Measurements from ENCODE around the gene FGD6. TPM values are rescaled to one million over a fixed set of nuclear protein-coding genes. Genes with fewer than 3 reads are reported as not detected.

The FGD6 gene
- polyA plus RNA-seq, 1 donor (not counting 4 experiments of a cell fraction or from before 2014, with no cell fraction given): 54.2 TPM

DNA sequence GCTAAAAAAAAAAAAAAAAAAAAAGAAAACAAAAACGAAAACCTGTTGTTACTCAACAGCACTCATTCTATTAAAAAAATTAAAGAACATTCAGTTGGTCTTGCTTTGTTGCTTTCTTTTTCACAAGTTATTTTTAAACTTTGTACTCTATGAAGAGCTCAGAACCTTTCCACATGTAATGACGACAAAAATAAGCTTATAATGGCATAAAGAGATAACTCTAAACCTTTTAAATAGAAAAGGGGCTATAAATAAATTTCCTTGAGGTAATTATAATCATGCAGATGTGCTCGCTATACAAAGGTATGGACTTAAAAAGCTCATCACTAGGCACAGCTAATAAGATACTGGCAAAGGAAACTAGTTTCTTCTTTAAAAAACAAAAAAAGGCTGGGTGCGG is 157.3 kb downstream of the FGD6 start:
- Histone ChIP-seq H3K9ac (ENCODE audit: control insufficient read depth, extremely low read depth, insufficient read depth, low read length) (no peak overlapping the region), H3K4me1 (ENCODE audit: control insufficient read depth, extremely low read depth, insufficient read depth, low read length) (no peaks in the 10 kb centered on the region), H3K27ac (ENCODE audit: control insufficient read depth, insufficient read depth, low read length) (no peak overlapping the region), H3K9me3 (ENCODE audit: control insufficient read depth, low read depth, low read length) (no peaks in the 10 kb centered on the region), H3K9me1 (ENCODE audit: control insufficient read depth, extremely low read depth, insufficient read depth, low read length) (no peaks in the 10 kb centered on the region), H3K36me3 (ENCODE audit: control insufficient read depth in 2 of 2, extremely low read depth in 1 of 2, insufficient read depth in 2 of 2, low read length in 2 of 2) (peaks cover 11 to 25% of the 10 kb centered on the region in 2 experiments), H3K79me2 (ENCODE audit: control insufficient read depth, insufficient read depth, low read length) (no peaks in the 10 kb centered on the region), H3K27me3 (ENCODE audit: control insufficient read depth, extremely low read depth, insufficient read depth, low read length) (no peaks in the 10 kb centered on the region), H2AFZ (ENCODE audit: control insufficient read depth, low read length) (no peak overlapping the region), H4K20me1 (ENCODE audit: control insufficient read depth, extremely low read depth, insufficient read depth, low read length) (no peaks in the 10 kb centered on the region), H3K4me2 (ENCODE audit: control insufficient read depth, extremely low read depth, insufficient read depth, low read depth, low read length) (no peak overlapping the region), H3K4me3 (ENCODE audit: control insufficient read depth in 2 of 3, extremely low read depth in 1 of 3, insufficient read depth in 2 of 3, low read depth in 1 of 3, low read length in 3 of 3) (no peak overlapping the region)
- DNase-seq (ENCODE audit: low read depth, low spot score) (no peak), FAIRE-seq (no peak)
- no peak for TF ChIP-seq EZH2 (IDR thresholded peaks at IDR 0.05; ENCODE audit: low read length)
- TF ChIP-seq, protein P1, sequence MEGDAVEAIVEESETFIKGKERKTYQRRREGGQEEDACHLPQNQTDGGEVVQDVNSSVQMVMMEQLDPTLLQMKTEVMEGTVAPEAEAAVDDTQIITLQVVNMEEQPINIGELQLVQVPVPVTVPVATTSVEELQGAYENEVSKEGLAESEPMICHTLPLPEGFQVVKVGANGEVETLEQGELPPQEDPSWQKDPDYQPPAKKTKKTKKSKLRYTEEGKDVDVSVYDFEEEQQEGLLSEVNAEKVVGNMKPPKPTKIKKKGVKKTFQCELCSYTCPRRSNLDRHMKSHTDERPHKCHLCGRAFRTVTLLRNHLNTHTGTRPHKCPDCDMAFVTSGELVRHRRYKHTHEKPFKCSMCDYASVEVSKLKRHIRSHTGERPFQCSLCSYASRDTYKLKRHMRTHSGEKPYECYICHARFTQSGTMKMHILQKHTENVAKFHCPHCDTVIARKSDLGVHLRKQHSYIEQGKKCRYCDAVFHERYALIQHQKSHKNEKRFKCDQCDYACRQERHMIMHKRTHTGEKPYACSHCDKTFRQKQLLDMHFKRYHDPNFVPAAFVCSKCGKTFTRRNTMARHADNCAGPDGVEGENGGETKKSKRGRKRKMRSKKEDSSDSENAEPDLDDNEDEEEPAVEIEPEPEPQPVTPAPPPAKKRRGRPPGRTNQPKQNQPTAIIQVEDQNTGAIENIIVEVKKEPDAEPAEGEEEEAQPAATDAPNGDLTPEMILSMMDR (optimal IDR thresholded peaks at IDR 0.05 in 1 of 3, IDR thresholded peaks at IDR 0.05 in 1 of 3, conservative IDR thresholded peaks at IDR 0.05 in 1 of 3; ENCODE audit: extremely low read depth in 1 of 3, insufficient read depth in 2 of 3, low read length in 3 of 3): no peak
- dilution Hi-C loops (cut with MboI; ENCODE audit: extremely low pct_ligation_motif_present, low sequenced_read_pairs): no loop called here

DNA sequence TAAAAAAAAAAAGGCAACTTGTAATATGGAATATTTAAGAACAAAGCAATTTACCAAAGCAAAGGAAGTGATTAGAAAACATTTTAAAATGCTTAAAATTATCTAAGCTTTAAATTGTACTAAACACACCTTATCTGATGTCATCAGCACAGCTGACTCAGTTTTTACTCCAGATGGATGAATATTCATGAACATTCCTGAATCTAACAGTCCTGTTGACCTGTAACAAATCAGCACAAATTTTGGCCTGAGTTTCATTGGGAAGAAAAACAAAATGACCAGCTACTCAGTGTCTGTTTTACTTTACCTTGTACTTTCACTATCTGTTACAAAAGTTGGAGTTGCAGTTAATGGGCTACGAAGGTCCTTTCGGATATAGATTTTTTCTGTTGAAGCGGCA is 159.8 kb downstream of the FGD6 start:
- H3K9me1 ChIP-seq (ENCODE audit: control insufficient read depth, extremely low read depth, insufficient read depth, low read length): no peaks in the 10 kb centered on the region
- H3K36me3 ChIP-seq (ENCODE audit: control insufficient read depth in 2 of 2, extremely low read depth in 1 of 2, insufficient read depth in 2 of 2, low read length in 2 of 2): peaks cover 9 to 21% of the 10 kb centered on the region in 2 experiments
- no peaks in the 10 kb centered on the region for H3K9me3 ChIP-seq (ENCODE audit: control insufficient read depth, low read depth, low read length)
- dilution Hi-C loops (cut with MboI; ENCODE audit: extremely low pct_ligation_motif_present, low sequenced_read_pairs): no loop called here
- no peaks in the 10 kb centered on the region for H3K4me1 ChIP-seq (ENCODE audit: control insufficient read depth, extremely low read depth, insufficient read depth, low read length)
- H3K79me2 ChIP-seq (ENCODE audit: control insufficient read depth, insufficient read depth, low read length): no peaks in the 10 kb centered on the region
- H4K20me1 ChIP-seq (ENCODE audit: control insufficient read depth, extremely low read depth, insufficient read depth, low read length): no peaks in the 10 kb centered on the region
- H3K4me2 ChIP-seq (ENCODE audit: control insufficient read depth, extremely low read depth, insufficient read depth, low read depth, low read length): no peak overlapping the region
- DNase-seq (ENCODE audit: low read depth, low spot score) (no peak), FAIRE-seq (no peak)
- H3K9ac ChIP-seq (ENCODE audit: control insufficient read depth, extremely low read depth, insufficient read depth, low read length): no peak overlapping the region
- H3K27me3 ChIP-seq (ENCODE audit: control insufficient read depth, extremely low read depth, insufficient read depth, low read length): no peaks in the 10 kb centered on the region
- no peak overlapping the region for H3K4me3 ChIP-seq (ENCODE audit: control insufficient read depth in 2 of 3, extremely low read depth in 1 of 3, insufficient read depth in 2 of 3, low read depth in 1 of 3, low read length in 3 of 3)
- no peak overlapping the region for H2AFZ ChIP-seq (ENCODE audit: control insufficient read depth, low read length)
- TF ChIP-seq, protein P1 (optimal IDR thresholded peaks at IDR 0.05 in 1 of 3, IDR thresholded peaks at IDR 0.05 in 1 of 3, conservative IDR thresholded peaks at IDR 0.05 in 1 of 3; ENCODE audit: extremely low read depth in 1 of 3, insufficient read depth in 2 of 3, low read length in 3 of 3): no peak
- no peak for TF ChIP-seq EZH2 (IDR thresholded peaks at IDR 0.05; ENCODE audit: low read length)
- H3K27ac ChIP-seq (ENCODE audit: control insufficient read depth, insufficient read depth, low read length): no peak overlapping the region

Measured in keratinocyte (primary cell).